GM19395 (cell line): ENCODE measurements around the gene SLC24A3.
A peak's percentile ranks its signal among the peaks of the same experiment; 100 is the strongest.

Experiments
- ATAC-seq: cut with Tn5 transposase; IDR thresholded peaks from one replicate; pipeline ENCODE4 v1.9.1; 2021; ENCODE audit warnings: mild to moderate bottlenecking, moderate library complexity; ENCODE audit not compliant: unreplicated experiment

The SLC24A3 gene

DNA sequence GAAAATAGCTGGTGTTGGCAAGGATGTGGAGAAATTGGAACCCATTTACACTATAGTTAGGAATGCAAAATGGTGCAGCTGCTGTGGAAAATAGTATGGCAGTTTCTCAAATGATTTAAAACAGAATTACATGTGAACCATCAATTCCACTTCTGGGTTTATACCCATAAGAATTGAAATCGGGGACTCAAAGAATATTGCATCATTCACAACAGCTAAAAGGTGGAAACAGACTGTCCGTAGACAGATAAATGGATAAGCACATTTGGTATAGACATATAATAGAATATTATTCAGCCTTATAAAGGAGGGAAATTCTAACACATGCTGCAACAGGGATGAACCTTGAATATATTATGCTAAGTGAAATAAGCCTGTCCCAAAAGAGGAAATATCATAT is 355.7 kb downstream of the SLC24A3 start:
- ATAC-seq, result no peak

DNA sequence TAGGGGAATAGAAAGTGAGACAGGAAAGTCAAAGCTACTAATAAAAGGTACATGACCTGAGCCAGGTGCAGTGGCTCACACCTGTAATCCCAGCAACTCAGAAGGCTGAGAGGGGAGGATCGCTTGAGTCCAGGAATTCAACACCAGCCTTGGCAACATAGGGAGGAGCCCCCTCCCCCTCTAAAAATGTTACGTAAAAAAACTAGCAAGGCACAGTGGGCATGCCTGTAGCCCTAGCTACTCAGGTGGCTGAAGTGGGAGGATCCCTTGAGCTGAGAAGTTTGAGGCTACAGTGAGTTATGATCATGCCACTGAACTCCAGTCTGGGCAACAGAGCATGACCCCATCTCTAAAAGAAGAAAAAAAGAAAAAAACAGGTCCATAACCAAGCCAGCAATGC is 359.6 kb downstream of the SLC24A3 start:
- ATAC-seq, result no peak

DNA sequence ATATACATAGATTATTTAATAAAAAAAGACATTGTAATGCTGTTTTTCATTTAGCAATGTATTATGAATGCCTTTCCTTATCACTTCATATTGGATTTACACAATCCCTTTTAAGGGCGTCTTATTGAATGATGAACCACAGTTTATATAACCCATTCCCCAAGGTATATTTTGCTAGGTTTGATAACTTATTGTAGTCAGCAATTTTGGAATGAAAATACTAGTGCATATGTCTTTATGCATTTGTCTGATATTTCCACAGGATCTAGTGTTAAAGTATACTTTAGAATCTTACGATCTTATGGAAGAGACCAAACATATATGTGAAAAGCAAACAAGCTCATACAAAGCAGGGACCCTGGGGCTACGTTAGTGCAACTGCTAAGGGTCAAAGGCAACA is 365.2 kb downstream of the SLC24A3 start:
- no peak for ATAC-seq

- ATAC-seq, result no peak
These were observed 370.3 kb downstream of the SLC24A3 start for GRCh38 chr20:19582782-19583181.

DNA sequence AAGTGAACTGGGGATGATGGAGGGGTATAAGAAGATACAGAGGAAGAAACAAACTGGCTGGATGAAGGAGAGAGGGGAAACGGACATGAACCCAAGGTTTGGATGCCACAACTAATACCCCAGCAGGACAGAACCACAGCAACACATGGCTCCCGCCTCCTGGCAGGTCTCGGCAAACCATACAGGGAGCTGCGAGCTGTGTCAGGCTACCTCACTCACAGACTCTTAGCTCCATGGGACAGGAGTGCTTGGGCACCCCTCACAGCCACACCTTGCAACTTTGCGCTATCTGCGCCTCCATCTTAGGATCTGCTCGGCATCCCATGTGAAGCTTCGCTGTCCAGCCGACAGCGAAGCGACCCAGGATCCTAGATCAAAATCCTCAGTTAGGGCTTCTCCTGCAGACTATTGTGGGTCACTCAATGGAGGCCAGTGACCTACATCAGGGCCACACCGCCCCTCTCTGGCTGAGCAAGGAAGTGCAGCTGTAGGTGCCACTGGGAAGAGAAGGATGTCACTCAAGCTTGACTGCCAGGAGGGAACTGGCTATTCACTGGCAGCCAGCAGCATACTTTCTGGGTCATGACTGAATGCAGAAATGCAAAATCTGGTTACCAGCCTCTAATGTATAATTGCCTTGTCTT is 371.2 kb downstream of the SLC24A3 start:
- peak; percentile 58 for ATAC-seq

DNA sequence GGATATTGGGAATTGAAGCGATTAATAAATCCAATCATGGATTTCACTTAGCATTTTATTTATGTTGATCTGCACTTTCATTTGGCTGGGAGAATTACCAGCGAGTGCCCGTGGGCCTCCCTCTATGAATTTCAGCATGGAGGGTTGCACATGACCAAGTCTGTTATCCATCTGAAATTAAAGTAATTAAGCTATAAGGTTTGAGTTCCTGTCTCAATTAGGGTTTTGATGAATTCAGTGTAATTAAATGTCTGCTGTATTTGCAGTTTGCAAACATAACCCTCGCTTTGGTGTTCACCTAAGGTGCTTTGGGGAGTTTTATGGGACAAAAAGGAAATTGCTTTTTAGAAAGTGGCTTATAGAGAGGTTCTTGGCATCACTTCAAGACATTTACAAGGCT is 375.8 kb downstream of the SLC24A3 start:
- ATAC-seq, result no peak

DNA sequence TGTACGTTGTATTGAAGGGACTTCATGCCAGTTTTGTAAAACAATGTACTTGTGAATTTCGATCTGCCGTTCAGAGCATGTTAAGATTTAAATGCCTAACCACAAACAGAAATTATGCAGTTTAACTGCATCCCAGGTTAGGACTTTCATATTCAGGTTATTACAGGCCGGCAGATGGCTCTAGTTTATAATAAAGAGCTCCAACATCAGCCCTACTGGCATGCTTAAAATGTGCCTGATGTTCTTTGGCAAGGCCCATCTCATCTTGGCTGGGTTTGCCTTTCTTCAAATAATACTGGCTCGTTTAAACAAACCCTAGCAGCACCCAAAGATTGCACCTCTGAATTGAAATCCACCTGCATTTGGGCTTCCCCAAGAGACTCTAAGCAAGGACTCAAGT is 376.3 kb downstream of the SLC24A3 start:
- no peak for ATAC-seq

DNA sequence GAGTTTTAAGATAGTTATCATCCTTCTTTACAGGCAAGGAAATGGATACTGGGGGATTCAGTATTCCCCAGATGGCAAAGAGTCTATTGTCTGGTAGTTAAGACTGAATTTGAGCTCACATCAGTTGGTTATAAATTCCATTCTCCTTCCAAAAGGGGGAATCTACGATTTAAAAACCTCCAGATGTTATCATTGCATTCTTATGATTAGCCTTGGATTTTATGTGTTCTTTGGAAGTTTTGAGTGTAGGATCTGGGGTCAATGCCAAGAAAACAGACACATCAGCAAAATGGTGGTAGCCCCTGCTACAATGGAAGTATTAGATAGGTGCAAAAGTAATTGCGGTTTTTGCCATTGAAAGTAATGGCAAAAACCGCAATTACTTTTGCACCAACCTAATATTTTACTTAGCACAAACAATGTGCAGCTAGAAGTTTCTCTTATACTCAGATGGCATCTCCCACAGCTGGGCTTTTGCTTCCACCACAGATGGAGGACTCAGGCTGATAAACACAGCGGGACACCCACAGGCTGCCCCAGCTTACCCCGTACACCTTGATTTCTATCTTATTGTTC is 377.4 kb downstream of the SLC24A3 start:
- no peak for ATAC-seq

- ATAC-seq, result no peak
These were observed 377.9 kb downstream of the SLC24A3 start for GRCh38 chr20:19590382-19590781.

GRCh38 chr20:19593762-19594161 is 381.3 kb downstream of the SLC24A3 start:
- no peak for ATAC-seq

DNA sequence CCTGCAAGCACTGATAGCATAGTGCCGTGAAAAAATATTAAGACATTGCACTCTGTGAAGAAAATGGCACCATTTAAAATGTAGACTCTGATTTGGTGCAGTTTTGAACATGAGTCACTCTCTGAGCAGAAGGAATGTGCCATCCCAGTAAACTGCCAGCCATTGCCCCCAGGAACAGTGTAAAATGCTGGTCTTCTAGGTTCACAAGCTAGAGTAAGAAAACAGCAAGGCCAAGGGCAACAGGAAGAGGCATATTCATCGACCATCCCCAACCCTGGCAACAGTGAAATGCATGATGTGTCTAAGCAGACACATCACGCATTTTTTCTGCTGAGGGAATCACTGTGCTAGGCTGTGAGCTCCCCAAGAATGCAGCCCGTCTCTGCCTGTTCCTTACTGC is 382.5 kb downstream of the SLC24A3 start:
- no peak for ATAC-seq

- no peak for ATAC-seq
These were observed 385.8 kb downstream of the SLC24A3 start for GRCh38 chr20:19598117-19598850.

DNA sequence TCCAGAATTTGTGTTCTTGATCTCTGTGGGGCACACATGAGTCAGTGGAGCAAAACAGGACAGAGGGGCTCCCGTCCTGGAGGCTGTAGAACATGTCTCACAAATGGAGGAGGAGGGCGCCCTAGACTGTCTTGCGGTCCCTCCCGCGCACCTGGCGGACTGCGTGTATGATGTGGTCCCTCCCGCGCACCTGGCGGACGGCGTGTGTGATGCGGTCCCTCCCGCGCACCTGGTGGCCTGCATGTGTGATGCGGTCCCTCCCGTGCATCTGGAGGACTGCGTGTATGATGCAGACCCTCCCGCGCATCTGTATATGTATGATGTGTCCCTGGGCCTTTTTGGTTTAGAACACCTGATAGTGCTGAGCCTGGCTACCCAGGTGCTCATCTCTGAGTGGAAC is 386.8 kb downstream of the SLC24A3 start:
- no peak for ATAC-seq

GRCh38 chr20:19600042-19600441 is 387.6 kb downstream of the SLC24A3 start:
- no peak for ATAC-seq

DNA sequence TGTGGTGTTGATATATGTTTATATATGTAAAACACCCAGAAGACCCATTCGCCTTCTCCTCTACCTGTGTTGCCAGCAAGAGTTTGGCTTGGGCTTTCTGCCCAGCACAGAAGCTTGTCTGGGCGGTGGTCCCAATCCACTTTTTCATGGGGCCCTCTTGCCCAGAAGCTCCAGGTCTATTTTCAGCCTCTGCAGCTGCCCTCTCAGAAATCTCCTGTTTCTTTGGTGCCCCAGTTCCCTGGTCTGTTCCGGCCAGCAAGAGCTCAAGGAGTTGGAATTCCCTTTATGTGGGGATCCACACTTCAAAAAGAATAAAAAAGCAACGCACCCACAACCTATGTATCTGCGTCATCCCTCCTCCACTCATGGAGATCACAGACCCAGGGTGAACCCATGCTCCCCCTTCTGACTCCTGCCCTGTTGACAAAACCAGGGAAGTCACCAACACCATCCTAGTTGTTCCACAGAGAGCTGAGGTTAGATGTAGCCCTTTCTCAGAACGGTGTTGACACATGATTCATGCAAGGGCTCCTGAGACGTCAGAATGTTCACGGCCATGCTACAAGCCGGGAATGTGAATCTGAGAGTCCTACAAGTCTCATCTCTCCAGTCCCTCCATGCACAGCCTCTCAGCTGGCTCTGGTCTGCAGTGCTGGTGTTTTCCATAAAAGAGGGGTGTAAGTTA is 388.8 kb downstream of the SLC24A3 start:
- no peak for ATAC-seq

DNA sequence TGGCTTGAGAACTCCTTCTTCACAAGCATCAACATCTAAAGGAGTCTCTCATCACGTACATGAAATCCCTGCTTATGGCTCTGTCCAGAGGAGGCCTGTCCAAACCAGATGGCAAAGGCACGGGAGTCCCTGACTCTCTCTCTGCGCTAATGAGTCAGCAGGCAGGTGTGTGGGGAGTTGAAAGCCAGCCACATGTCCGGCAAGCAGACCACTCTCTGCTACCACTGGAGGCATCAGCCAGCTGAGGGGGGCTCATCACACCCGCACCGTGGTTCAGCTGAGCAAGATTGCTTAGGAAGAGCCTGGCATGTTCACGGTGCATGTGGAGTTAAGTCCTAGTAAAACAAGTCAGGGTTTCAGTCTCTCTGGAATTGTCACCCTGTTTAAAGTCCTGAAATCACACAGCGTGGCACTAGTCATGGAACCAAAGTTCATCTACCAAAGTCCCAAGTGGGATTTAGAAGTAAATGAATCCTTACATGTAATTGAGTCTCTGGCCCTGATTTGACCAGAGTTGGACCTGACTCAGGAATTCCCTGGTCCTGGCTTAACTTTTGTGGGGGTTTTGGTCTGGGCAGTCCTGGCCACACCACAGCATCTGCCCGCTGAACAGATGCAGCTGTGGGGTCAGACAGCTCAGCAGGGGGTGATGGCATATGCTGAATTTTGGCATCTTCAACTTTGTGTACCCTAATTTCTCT is 390.4 kb downstream of the SLC24A3 start:
- ATAC-seq, result no peak

GRCh38 chr20:19603376-19603750 is 390.9 kb downstream of the SLC24A3 start:
- ATAC-seq, result no peak

DNA sequence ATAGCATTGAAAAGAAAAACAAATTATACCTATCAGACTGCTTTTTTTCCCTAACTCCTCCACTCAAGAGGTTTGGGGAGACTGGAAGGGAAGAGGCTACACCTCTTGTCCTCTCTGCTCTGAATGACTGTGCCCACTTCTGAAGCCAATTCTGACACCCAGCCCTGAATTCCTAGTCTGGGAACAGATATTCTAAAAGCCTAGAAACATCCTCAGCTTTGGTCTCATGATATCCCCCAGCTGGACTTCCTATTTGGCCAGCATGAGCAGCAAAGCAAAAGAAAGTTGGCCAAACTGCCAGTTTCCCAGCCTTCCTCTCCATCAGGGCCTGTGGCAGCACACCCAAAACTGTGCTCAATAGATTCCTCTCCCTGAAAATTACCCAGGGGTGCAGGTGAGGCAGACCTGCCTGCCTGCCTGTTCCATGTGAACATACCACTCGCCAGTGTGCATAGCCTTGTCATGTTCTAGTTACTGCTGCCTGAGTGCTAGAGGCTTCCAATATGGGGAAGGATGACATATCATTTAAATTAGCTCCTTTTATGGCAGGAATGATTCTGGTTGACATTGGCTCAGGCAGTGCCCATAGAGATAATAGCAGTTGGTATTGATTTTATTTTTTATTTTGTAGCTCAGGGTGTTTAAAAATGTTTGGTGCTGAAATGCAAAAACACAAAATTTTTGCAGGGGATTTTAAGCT is 393.5 kb downstream of the SLC24A3 start:
- ATAC-seq, result no peak

- ATAC-seq, result no peak
These were observed 397.3 kb downstream of the SLC24A3 start for GRCh38 chr20:19609642-19610223.

DNA sequence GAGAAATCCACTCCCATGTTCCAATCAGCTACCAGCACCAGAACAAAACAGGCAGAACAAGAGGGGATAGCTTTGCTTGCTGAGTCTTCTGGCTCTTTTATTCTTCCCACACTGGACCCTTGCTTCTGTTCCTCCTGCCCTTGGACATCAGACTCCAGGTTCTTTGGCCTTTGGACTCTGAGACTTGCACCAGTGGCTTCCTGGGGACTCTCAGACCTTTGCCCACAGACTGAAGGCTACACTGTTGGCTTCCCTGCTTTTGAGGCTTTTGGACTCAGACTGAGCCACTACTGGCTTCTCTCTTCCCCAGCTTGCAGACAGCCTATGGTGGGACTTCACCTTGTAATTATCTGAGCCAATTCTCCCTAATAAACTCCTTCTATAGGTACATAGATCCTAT is 403.2 kb downstream of the SLC24A3 start:
- no peak for ATAC-seq
